HG02610 (cell line): Measurements from ENCODE around the gene BTBD9.

ENCODE experiments used
- ATAC-seq: cut with Tn5 transposase; IDR thresholded peaks from one replicate; pipeline ENCODE4 v1.9.1; 2021; ENCODE audit warnings: mild to moderate bottlenecking, moderate library complexity; ENCODE audit not compliant: unreplicated experiment

The BTBD9 gene

DNA sequence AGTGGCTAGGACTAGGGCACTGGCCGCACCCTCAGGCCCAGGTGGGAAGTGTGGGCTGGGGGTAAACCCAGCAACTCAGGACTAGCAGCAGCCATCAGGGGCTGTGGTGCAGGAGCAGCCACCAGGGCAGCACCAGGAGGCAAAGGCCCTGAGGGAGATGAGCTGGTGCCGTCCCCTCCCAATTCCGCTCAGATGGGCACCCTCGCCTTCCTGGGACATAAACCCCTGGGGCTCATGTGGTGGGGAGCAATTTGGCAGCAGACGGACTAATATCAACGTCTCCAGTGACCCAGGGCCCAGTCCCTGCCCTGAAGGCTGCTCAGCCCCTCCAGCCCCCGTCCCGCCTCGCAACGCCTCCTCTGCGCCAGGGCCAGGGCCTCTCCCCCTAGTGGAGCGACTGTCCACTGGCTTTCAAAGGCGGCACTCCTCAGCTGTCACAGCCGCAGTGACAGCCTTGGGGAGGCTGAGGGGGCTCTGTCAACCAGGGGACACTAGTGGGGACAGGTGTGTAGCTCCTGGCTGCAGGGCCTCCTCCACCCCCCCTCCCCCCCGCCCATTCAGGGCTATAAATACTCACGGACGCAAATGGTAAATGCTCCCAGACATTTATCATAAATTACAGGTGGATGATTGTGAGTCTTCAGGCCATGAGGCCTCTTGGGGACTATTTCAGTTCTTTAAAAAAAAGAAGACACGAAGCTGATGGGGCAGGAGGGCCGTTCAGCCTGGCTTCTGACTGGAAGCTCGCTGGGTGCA is 470.3 kb downstream of the BTBD9 start:
- ATAC-seq: no peak

DNA sequence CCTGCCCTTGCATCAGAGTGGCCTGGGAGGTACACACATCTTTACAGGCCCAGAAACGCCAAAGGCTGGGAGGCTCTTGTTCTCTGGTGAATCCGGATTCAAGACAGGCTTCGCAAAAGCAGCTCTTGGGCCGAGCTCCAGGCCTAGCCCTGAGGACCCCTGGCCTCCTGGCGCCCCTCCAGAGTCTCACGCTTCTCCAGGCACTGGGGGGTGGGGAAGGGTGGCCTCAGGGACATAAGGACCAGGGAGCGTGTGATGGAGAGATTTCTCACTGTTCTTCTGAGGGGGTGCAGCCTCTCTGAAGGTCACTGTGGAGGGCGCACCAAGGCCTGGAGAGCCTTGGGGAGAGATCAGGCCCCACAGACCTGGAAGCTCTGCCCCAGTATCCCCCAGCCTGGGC is 471.0 kb downstream of the BTBD9 start:
- ATAC-seq: no peak

- ATAC-seq: no peak
These were observed 471.6 kb downstream of the BTBD9 start for GRCh38 chr6:38168126-38168525.

DNA sequence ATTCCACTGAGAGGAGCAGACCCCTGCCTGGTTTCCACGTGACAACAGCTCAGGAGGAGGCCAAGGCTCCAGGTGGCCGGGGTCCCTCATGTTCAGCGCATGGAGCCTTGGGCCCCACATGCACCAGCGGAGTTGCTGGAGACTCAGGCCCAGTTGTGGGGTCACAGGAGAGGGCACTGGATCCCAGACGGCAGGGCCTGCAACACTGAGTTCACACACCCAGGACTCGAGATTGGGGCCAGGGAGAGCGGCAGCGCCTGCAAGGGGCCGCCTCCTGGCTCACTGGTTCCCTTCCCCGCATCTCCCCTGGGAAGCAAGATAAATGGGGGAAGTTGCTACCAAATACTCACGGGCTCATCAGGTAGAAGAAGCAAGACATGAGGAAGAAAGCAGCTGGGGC is 472.1 kb downstream of the BTBD9 start:
- ATAC-seq: no peak

DNA sequence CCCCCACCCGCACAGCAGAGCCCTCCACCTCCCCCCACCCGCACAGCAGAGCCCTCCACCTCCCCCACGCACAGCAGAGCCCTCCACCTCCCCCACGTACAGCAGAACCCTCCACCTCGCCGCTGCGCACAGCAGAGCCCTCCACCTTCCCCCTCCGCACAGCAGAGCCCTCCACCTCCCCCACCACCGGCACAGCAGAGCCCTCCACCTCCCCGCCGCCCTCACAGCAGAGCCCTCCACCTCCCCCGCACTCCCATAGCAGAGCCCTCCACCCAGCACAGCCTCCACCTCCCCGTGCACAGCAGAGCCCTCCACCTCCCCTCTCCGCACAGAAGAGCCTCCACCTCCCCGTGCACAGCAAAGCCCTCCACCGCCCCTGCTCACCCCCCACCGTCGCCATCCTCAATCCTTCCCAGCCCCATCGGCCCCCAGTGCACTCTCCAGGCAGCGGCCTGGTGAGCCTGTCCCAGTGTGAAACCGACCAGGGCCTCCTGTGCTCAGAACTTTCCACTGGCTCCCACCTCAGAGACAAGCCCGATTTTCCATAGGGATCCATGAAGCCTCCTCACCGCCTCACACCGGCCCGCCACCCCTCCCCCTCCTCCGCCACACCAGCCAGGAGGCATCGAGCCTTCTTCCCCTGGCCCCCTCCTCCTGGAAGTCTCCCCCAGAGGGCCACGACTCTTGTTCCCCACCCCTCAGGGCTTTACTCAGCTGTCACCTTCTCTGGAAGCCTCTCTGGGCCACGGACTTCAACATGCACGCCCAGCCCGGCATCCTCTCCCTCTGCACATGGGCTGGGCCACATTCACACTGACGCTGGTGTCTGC is 473.1 kb downstream of the BTBD9 start:
- no peak for ATAC-seq

- ATAC-seq: no peak
These were observed 475.0 kb downstream of the BTBD9 start for GRCh38 chr6:38164671-38165108.

DNA sequence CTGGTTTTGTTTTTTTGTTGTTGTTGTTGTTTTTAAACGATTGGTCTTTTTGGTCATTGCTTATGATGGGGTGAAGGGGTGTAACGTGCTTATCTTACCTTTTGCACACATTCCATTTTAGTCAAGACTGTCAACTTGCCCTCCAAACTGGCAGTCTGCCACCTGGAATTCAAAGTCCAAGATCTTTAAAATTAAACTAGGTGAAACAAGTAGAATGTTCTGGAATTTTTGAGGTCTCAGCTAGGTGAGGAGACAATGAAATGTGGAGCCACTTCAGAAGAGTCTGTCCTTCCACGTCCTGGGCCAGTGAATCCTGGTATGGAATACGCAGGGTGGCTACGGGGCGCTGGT is 475.6 kb downstream of the BTBD9 start:
- no peak for ATAC-seq

- no peak for ATAC-seq
These were observed 476.3 kb downstream of the BTBD9 start for GRCh38 chr6:38163186-38164130.

DNA sequence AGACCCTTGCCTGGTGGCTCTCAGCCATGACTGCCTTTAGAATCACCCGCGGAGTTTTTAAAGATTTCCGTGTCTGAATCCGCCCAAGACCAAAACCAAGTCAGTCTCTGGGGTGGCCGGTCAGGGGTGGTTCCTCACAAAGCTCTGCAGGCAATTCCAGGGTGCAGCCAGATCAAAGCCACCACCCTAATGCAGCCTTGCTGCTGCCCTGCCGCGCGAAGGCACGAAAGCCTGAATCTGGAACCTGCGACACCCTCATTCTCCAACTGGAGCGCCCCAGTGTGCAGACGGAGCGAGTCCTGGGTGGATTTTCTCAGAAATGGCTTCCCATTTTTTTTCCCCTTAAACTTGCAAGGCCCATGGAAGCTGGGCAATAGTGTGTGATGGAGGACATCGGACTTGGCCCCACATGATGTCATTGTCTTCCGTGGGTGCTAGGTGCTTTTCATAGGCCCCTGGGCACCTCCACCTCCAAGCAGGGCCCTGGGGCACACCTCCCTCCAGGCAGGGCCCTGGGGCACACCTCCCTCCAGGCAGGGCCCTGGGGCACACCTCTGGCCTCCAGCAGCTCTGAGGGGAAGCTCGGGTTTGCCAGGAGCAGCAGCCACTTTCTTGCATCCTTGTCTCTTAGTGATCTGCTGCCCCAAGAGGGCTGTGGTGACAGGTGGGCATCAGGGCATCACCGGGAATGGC is 477.1 kb downstream of the BTBD9 start:
- no peak for ATAC-seq

DNA sequence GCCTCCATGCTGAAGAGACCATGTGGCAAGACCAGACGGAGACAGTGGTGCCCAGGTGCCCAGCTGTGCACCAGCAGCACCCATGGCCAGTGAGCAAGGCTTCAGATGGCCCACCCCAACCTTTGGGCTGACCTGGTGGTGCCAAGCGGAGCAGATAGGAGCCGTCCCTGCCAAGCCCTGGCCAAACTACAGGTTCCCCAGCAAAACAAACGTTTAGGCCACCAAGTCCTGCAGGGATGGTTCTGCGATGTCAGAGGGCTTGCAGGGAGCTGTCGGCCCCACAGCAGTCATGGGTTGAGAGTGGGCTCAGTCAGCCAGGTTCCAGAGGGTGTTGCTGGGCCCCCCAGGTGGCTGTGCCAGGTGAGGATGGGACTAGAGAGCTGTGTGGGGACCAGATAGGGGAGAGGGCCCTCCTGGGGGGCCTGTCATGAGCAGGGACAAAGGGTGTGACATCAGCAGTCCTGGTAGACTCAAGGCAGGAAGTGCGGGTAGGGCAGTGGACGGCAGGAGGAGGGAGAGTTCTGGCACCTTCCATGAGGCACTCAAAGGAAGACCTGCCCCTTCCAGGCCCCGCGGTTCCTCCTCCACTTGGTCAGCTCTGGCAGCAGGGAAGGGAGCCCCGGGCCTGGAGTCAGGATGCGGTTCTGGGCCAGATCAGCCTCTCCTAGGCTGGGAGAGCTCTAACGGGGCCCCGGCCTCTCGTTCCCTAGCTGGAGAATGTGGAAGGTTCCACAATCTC is 477.8 kb downstream of the BTBD9 start:
- no peak for ATAC-seq

GRCh38 chr6:38161331-38161730 is 478.4 kb downstream of the BTBD9 start:
- no peak for ATAC-seq

- ATAC-seq: no peak
These were observed 478.9 kb downstream of the BTBD9 start for GRCh38 chr6:38160831-38161230.

- no peak for ATAC-seq
These were observed 480.1 kb downstream of the BTBD9 start for GRCh38 chr6:38159596-38159995.

- no peak for ATAC-seq
These were observed 480.9 kb downstream of the BTBD9 start for GRCh38 chr6:38158762-38159350.

- ATAC-seq: no peak
These were observed 481.8 kb downstream of the BTBD9 start for GRCh38 chr6:38157905-38158304.

DNA sequence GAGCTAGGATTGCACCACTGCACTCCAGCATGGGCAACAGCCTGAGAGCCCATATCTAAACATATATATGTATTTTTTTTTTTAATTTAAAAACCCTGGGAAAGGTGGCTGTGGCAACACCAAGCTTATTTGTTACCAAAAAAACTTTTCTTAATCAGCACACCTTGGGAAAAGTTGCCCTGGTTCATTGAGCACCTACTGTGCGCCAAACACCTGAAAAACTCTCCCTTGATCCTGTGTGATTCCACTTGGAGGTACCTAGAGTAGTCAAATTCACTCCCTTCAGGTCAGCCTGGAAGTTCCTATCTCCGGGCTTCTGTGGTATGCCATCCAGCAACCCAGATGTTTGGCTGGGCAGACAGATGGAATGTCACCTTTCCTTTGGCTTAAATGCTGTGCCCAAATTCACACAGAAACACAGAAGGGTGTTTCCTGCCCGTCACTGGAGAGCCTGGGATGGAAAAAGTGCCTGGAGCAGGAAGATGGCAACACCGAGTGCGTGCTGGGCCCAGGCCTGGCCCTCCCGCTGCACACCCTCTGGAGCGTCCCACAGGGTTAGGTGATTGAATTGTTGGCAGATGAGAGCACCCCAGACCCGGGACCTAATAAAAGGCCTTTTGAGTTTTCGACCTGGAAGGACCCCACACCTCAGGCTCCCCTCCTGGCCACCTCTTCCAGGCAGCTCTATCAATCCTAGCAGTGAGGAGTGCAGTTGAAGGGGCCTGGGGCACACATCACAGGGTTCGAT is 482.7 kb downstream of the BTBD9 start:
- no peak for ATAC-seq

GRCh38 chr6:38155621-38156204 is 484.0 kb downstream of the BTBD9 start:
- ATAC-seq: no peak

GRCh38 chr6:38155144-38155543 is 484.6 kb downstream of the BTBD9 start:
- no peak for ATAC-seq
